UCSD-AML1 (cell line): ENCODE data around the gene OTUD3.
"Not testable (repeated sequence)": the region's sequence is repeated elsewhere in the genome, so short reads cannot be mapped to it uniquely, and the experiment has no call there.

Experiments
- DNase-seq: peaks from one replicate; lab custom pipeline; 2025; ENCODE audit not compliant: unreplicated experiment; lab: John Stamatoyannopoulos, UW

OTUD3 gene

DNA sequence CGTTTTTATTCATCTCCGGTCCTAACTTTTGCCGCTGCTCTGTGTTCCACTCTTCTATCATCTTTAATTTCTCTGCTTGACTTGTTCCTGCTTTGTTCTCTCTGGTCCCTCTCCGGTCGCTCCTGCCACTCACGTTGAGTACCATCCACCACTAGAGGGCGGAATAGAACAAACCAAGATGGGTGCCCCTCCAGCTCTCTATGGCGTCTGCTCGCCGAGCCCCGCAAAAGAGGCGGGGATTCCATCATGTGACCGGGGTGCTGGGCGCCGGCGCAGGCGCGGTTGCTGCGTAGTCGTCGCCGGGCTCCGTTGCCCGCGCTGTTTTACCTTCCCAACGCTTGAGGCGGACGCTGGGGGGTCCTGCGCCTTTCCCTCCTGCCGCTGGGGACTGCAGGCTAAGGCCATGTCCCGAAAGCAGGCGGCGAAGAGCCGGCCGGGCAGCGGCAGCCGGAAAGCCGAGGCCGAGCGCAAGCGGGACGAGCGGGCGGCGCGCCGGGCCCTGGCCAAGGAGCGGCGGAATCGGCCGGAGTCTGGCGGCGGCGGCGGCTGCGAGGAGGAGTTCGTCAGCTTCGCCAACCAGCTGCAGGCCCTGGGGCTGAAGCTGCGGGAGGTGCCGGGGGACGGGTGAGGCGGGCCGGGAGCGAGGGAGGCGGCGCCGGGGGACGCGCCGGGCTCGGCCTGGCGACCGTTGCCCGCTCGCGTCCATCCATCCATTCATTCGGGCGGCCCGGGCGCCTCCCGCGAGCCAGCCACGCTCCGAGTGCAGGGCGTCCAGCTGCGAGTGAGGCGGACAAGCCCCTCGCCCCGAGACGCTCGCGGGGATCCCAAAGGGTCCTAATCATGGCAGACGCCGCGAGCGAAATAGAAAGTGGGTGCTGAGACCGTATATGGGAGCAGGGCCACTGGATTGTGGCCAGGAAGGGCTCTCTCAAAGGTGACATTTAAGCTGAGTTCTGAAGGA is at the start of gene OTUD3:
Gene OTUD3, plus strand, starts transcription at position 285 of the 961 bp plus-strand sequence. Its CDS starts 119 bp downstream, at position 404.
- peak; percentile 95 for DNase-seq

DNA sequence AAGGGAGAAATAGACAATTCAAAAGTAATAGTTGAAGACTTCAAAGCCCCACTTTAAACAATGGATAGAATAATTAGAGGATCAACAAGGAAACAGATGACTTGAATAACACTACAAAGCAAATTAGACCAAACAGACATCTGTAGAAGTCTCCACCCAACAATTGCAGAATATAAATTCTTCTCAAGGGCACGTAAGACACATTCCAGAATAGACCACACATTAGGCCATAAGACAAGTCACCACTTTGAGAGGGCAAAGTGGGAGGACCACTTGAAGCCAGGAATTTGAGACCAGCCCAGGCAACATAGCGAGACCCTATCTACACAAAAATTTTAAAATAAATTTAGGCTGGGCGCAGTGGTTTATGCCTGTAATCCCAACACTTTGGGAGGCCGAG is 46.6 kb upstream of the OTUD3 start:
- DNase-seq: no peak

DNA sequence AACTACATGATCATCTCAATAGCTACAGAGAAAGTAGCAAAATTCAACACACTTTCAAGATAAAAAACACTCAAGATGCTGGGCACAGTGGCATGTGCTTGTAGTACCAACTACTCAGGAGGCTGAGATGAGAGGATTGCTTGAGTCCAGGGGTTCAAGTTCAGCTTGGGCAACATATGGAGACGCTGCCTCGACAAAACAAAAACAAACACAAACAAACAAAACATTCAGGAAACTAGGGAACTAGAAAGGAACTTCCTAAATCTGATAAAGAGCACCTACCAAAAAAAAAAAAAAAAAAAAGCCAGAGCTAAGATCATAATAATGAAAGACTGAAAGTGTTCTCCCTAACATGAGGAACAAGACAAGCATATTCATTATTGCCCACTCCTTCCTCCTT is 44.3 kb upstream of the OTUD3 start:
- no peak for DNase-seq

DNA sequence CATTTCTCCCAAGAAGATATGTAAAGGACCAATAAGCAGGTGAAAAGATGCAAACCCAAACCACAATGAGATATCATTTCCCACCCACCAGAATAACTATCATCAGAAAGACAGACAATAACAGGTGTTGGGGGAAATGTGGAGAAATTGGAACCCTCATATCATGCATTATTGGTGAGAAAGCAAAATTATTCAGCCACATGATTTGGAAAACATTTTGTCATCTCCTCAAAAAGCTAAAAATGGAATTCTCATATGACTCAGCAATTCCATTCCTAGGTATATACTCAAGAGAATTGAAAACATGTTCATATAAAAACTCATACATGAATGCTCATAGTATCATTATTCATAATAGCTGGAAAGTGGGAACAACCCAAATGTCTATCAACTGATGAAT is 42.0 kb upstream of the OTUD3 start:
- DNase-seq: no peak

- DNase-seq: no peak
Observed at GRCh38 chr1:19844731-19845495, 37.3 kb upstream of the OTUD3 start.

DNA sequence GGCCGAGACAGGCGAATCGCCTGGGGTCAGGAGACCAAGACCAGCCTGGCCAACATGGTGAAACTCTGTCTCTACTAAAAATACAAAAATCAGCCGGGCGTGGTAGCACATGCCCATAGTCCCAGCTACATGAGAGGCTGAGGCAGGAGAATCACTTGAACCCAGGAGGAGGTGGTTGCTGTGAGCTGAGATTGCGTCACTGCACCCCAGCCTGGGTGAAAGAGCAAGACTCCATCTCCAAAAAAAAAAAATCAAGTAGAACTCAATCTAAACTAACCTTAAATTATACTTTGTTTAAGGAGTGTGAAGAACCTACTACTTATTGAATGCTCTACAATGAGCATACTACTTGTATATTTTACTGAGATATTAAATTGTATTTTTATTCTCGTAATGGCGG is 36.6 kb upstream of the OTUD3 start:
- DNase-seq: no peak

GRCh38 chr1:19846338-19846737 is 35.9 kb upstream of the OTUD3 start:
- DNase-seq: no peak

GRCh38 chr1:19847334-19847733 is 34.9 kb upstream of the OTUD3 start:
- DNase-seq: not testable (repeated sequence)

GRCh38 chr1:19849307-19849706 is 32.9 kb upstream of the OTUD3 start:
- DNase-seq: not testable (repeated sequence)

DNA sequence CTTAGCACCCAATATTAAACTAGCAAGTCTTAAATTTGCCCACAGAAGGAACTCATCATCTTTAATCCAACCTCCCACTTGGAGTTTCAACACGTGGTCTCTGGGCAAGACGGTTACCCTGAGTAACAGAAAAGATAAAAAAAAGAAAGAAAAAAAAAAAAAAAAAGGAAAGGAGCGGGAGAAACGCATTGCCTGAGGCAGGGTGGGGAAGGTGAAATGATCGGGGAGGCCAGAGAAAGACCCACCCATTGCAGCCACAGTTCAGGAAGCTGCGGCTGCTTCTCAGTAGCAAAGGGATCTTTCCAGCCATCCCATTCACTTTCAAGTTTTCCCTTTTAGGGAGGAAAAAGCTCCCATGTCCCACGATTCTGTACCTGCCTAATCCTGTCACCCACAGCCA is 32.0 kb upstream of the OTUD3 start:
- DNase-seq: no peak

- no peak for DNase-seq
Observed at GRCh38 chr1:19852036-19852435, 30.2 kb upstream of the OTUD3 start.

- DNase-seq: no peak
Observed at GRCh38 chr1:19854866-19855265, 27.3 kb upstream of the OTUD3 start.

GRCh38 chr1:19858893-19859292 is 23.3 kb upstream of the OTUD3 start:
- no peak for DNase-seq

DNA sequence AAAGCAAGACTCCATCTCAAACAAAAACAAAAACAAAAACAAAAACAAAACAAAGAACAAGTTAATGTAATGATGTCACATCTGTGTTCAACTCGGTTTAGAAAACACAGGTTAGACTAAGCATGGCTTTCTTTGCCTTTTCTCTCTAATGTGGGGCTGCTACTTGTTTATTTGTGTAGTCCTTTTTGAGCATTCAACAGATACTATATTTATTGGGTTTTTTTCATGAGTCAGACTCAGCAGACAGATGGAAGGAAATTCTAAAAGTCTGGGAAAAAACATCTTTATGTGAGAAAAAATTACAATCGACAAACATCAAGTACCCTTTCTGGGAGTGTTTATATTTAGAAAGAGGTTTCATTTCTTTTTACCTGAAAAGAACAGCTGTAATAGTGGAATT is 22.3 kb upstream of the OTUD3 start:
- DNase-seq: no peak

- DNase-seq: no peak
Observed at GRCh38 chr1:19860418-19860817, 21.8 kb upstream of the OTUD3 start.

- DNase-seq: no peak
Observed at GRCh38 chr1:19861034-19861433, 21.2 kb upstream of the OTUD3 start.

- no peak for DNase-seq
Observed at GRCh38 chr1:19861842-19862530, 20.2 kb upstream of the OTUD3 start.

DNA sequence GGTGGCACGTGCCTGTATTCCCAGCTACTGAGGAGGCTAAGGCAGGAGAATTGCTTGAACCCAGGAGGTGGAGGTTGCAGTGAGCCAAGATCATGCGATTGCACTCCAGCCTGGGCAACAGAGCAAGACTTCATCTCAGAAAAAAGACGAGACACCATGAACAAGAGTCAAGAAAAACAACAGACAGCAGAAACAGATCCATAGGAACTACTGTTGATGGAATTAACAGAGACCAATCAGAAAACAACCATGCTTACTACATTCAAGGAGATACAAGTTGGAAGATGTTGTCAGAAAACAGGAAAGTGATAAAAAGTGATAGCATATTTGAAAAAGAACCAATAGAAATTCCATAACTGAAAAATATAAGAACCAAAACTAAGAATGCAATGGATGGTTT is 19.3 kb upstream of the OTUD3 start:
- no peak for DNase-seq

GRCh38 chr1:19864570-19865160 is 17.5 kb upstream of the OTUD3 start:
- no peak for DNase-seq

- no peak for DNase-seq
Observed at GRCh38 chr1:19866029-19866428, 16.2 kb upstream of the OTUD3 start.

- no peak for DNase-seq
Observed at GRCh38 chr1:19866758-19867157, 15.4 kb upstream of the OTUD3 start.
